ENCODE measurements around the gene HMG20B.
"Not testable (repeated sequence)": the region's sequence is repeated elsewhere in the genome, so short reads cannot be mapped to it uniquely, and the experiment has no call there.

HMG20B gene

GRCh38 chr19:3556423-3556977, 16.2 kb upstream of the HMG20B start:
- DNase-seq (ENCODE audit: low read depth) = no peak

GRCh38 chr19:3556978-3557460, 15.7 kb upstream of the HMG20B start:
- DNase-seq (ENCODE audit: low read depth) = peak; percentile 62

DNA sequence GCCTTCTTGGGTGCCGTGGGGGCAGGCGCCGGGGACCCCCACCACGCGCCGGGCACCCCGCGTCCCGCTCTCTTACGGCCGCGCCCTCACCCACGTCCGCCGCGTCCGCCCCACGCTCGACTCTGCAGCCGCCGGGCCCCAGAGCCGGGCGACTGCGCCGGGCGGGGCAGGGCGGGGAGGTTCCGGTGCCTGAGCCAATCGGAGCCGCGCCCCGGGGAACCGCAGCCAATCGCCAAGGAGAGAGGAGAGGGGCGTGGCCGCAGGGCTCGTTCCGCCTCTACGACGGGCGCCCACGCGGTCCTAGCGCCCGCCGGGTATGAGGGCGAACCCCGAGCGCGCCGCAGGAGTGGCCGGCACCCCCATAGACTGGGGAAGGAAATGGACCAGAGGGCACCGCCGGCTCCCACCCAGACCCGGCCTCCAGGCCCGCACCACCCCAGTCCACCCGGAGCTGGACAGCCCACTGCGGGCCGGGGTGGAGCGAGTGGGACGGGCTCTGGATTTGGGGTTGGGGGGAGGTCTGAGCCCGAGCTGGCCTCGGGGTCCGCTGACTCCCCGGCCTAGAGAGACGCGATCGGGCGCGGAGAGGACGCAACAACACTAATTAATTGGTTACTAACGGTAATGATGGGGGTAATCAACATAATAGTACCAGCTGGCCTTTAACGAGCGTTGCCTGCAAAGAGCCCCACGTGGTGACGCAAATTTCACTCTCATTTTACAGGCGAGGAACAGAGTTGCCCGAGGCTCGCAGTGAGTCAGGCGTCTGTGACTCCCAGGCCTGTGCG, 15.1 kb upstream of the HMG20B start, which contains the start of gene MFSD12:
Gene MFSD12, minus strand, starts transcription at position 126 of the 788 bp plus-strand sequence. CDS start 183 bp downstream, outside the sequence.
- DNase-seq (ENCODE audit: low read depth) = peak; percentile 94

- DNase-seq (ENCODE audit: low read depth) = no peak
Observed at GRCh38 chr19:3563709-3564524, 8.8 kb upstream of the HMG20B start.

GRCh38 chr19:3565139-3565538, 7.6 kb upstream of the HMG20B start:
- DNase-seq (ENCODE audit: low read depth) = no peak

DNA sequence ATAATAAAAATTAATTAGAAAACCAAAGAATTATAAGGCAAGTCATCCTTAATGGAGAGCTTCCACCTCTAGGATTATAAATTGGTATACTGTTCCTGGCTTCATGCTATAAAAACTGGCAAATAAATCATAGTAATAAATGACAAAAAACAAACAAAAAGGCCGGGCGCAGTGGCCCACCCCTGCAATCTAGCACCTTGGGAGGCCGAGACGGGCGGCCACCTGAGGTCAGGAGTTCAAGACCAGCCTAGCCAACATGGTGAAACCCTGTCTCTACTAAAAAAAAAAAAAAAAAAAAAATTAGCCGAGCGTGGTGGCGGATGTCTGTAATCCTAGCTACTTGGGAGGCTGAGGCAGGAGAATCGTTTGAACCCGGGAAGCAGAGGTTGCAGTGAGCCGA, 2.7 kb upstream of the HMG20B start:
- DNase-seq (ENCODE audit: low read depth) = not testable (repeated sequence)

DNA sequence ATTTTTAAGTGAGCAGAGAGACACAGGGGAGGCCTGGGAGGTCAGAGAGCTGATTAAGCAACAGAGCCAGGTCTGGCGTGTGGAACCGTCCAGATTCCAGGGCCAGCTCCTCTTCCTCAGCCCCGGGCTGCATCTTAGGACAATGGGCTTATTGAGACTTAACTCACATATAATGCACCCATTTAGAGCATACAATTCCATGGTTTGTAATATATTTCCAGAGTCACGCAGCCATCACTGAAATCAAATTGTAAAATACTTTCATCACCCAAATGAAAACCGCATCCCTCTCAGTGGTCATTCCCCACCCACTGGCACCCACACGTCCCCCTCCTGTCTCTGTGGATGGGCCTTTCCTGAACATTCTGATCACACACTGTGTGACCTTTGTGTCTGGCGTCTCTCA, 2.1 kb upstream of the HMG20B start:
- no peak for DNase-seq (ENCODE audit: low read depth)

- peak; percentile 99 for DNase-seq (ENCODE audit: low read depth)
Observed at GRCh38 chr19:3572132-3572854, 451 bp upstream of the HMG20B start.

DNA sequence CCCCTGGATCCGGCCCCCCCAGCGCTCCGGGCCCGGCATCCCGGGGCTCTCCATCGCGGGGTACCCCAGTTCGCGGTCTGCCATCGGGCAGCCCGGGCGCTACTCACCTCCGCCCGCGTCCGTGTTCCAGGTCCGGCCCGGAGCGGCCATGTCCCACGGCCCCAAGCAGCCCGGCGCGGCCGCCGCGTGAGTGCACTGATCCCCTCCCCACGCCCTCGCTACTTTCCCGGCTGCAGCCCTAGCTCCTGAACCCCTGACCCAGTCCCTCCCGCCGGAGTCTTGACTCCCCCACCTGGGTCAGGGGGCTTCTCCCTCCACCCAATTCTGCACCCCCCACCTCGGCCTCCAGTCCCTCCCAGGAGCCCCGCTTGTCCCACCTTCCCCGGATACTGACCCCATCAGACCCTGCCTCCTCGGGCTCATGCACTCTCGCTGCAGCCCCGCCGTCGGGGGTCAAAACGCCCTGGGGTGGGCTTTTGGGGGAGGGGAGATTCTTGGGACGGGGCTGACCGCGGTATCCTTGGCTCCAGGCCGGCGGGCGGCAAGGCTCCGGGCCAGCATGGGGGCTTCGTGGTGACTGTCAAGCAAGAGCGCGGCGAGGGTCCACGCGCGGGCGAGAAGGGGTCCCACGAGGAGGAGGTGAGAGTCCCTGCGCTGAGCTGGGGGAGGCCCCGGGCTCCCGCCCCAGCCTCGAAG, 566 bp downstream of the HMG20B start:
- no peak for DNase-seq (ENCODE audit: low read depth)

- DNase-seq (ENCODE audit: low read depth) = peak; percentile 53
Observed at GRCh38 chr19:3573858-3574637, 1.3 kb downstream of the HMG20B start.

DNA sequence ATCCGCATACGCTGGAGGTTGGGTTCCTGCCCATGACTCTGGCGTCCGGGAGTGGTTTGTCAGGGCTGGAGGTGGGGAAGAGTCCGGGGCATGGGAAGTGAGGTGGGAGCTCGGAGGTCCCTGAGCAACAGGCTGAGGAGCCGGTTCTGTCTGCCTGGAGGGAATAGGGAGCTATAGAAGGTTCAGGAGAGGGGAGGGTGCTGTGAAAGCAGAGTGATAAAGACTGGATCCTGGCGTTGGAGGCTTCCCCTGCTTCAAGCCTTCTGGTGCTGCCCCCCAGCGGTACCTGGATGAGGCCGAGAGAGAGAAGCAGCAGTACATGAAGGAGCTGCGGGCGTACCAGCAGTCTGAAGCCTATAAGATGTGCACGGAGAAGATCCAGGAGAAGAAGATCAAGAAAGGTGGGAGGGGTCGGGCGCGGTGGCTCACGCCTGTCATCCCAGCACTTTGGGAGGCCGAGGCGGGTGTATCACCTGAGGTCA, 2.6 kb downstream of the HMG20B start:
- DNase-seq (ENCODE audit: low read depth) = no peak

- no peak for DNase-seq (ENCODE audit: low read depth)
Observed at GRCh38 chr19:3575949-3576673, 3.4 kb downstream of the HMG20B start.

GRCh38 chr19:3576696-3577443, 4.1 kb downstream of the HMG20B start:
- no peak for DNase-seq (ENCODE audit: low read depth)

GRCh38 chr19:3577723-3578344, 5.1 kb downstream of the HMG20B start:
- DNase-seq (ENCODE audit: low read depth) = no peak

DNA sequence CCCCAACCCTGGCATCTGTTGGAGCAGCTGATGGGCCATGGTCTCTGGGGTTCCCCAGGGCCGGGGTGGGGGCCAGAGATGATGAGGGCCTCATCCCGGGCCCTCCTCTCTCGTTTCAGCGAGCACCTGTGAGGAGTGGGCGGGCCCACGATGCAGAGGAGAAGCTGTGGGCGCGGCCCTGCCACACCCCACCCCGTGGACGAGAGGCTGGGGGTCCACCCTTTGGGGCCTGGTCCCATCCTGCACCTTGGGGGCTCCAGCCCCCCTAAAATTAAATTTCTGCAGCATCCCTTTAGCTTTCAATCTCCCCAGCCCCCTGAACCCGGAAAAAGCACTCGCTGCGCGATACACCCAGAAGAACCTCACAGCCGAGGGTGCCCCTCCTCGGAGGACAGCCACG, 5.6 kb downstream of the HMG20B start:
- DNase-seq (ENCODE audit: low read depth) = no peak

DNA sequence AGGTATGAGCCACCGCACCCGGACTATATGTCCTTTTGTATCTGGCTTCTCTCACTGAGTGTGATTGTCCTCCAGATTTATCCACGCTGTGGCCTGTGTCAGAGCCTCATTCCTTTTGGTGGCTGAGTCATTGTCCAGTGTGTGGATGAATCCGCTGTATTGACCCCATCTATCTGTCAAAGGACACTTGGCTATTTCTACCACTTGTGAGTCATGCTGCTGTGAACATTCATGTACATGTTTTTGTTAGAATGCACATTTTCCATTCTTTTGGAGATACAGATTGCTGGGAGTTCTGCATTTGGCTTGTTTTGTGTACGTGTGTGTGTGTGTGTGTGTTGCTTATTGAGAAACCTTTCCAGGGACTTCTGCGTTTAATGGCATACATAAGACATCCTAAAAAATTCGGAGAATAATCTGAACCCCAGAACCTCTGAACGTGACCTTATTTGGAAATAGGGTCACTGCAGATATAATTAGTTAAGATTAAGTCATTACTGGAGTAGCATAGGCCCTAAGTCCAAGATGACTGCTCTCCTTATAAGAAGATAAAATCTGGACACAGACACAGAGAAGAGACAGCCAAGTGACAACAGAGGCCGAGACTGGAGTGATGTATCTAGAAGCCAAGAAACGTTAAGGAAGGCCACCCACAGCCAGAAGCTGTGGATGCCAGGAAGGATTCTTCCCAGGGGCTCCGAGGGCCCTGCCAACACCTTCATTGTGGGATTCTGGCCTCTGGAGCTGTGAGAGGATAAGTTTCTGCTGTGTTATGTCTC, 7.6 kb downstream of the HMG20B start:
- DNase-seq (ENCODE audit: low read depth) = no peak

- not testable (repeated sequence) for DNase-seq (ENCODE audit: low read depth)
Observed at GRCh38 chr19:3581792-3582191, 9.0 kb downstream of the HMG20B start.

Measured in stimulated activated CD8-positive, alpha-beta memory T cell treated with anti-CD3 and anti-CD28 coated beads, Interleukin-12 subunit alpha, Interleukin-12 subunit beta, amount 100 ng/mL, for 4 hours (primary cell).